NCI-H2171 treated with DMSO at 0.1 percent for 48 hours (cell line): Measurements from ENCODE around the gene TSHZ3.

Experiments
- DNase-seq: peaks from one replicate; lab custom pipeline; 2025; lab: John Stamatoyannopoulos, UW

Gene TSHZ3

DNA sequence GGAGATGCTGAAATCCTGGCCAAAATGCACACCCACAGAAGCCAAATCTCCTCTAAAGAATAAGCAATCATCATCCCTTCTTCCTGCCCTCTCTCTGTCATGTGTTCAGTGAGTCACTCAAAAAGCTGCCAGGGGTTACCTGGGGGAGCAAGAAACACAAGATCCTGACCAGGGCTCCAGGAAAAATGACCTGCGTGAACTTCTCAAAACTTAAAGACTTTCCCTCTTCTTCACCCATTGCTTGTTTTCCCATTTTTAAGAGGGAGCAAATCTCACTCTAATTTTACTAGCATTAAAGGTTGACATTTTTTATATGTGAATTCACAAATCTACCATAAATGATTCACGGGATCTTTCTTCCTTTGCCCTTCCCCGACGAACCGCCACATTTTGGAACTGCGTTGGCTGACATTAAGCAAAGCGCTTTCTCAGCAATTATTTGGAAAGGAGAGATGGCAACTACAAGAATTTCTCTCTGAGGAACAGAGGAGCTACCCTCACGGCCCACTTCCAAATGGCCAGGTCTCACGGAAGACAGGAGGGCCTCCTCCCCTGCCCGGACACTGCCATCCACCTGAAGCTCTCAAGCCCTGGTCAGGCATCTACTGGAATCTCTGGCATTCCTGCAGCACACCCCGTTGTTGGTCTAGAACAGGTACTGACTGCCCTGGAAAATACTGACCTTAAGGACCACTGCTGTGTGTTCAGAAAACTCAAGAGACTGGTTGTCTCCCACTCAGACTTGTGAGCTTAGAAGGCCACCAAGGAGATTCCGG lies 14.2 kb downstream of the TSHZ3 start:
- no peak for DNase-seq

DNA sequence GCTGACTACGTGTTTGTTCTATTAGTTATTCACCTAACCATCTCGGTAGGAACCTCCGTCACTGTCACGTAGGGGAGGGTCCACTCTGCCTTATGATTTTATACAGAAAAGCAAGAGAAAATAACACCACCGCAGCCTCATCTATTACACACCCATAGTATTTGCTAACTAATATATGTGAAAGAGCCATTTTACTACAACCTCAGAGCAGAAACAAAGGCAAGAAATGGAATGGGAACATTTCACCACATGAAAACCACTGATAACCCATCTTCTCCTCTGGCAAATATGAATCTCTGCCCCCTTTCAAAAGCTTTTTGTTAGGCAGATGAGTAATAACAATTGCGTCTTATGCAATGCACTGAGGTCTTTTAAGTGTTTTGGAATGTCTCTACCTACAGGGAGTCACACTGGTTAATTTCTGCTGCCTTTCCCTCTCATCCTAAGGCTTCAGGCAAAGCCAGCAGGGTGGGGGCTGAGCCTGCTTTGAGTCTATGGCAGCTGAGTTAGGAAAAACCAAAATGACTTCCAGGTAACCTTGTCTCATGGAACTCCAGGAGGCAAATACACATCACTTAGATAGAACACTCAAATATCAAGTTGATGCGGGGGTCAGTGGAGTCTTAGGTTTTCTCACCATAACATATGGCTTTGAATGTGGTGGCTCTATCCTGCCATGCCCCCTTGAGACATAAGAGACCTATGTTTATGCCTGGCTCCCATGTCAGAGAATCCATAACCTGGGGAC lies 15.0 kb downstream of the TSHZ3 start:
- DNase-seq, result no peak

DNA sequence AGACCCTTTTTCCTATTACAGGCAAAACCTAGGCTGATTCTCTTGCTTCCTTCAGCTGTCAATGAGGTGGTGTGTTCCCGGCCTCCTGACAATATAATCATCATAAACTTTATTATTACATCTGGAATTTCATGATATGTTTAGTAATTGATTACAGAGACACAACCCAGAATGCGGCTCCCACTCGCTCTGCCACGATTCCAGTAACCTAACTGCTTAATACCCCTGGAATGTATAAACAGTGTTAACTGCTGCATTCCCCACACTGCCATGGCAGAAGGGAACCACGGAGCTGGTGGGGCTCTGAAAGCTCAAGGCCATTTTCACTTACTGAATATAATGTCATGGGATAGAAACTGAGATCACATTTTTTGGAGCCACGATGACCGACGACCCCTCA lies 17.1 kb downstream of the TSHZ3 start:
- DNase-seq, result no peak

DNA sequence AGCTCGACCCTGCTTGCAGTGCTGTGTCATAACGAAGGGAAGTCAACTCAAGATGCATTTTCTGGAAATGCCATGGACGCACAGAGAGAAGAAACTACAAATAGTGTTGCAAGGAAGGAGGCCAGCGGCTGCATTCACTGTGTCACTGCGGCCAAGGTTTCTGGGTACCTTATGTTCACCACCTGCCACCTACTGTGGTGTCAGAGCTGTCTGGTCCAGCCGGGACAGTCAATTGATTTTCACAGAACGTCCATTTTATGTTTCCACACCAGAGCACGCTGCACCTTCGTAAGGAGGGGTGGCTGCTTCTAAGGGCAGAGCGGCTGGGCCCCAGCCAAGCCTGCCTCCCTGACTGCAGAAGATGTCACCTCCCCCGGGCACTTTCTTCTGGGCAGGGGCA lies 17.7 kb downstream of the TSHZ3 start:
- DNase-seq, result no peak

DNA sequence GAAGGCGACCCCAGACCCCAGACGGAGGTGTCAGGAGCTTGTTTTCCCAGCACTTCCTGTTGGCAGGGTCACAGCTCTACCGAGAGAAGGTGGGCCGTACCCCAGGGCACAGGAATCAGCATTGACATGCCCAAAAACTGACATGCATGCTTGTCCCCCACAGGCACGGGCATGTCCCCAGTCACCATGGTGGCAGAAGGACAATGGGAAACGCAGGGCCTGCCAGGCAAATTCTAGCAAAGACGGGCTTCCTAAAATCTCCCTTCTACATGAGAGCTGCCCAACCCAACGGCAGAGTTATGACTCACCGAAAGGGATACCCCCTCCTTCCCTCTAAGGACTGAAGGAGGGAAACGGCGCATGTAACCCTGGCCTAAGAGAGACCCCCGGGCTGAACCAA lies 18.5 kb downstream of the TSHZ3 start:
- no peak for DNase-seq

DNA sequence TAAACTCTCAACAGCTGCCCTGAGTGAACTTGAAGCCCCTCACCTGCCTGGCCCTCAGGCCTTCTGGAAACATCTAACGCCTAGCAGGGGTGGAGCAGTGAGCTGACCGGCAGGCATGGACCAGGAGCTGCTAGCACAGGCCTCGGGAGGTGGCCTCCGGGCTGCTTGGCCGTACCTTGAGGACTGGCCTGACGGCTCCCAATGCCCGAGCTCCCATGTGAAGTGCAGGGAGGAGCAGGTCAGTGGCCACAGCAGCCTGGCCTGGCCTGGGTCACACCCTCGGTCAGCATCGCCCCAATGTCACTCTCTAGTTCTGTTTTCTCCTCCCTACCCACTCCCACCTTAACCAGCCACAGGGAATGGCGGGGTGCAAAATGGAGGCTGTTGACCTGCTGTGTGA lies 19.0 kb downstream of the TSHZ3 start:
- DNase-seq, result no peak

DNA sequence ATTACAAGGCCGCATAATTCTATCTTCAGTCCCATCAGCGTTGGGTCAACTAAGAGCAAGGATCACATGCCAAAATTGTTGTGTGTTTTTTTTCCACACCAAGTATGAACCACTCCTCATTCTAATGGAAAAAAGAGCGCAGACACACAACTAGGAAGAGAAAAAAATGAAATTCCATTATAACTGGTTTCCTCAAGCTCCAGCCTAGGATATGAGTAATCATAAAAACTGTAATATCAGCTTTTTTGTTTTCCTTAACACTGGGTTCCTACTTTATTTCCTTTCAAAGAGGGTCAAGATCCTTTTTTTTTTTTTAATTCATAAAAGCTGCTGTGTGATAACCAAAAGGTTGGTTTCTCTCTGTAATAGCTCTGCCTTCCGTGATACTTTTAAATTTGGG lies 19.4 kb downstream of the TSHZ3 start:
- DNase-seq, result no peak

DNA sequence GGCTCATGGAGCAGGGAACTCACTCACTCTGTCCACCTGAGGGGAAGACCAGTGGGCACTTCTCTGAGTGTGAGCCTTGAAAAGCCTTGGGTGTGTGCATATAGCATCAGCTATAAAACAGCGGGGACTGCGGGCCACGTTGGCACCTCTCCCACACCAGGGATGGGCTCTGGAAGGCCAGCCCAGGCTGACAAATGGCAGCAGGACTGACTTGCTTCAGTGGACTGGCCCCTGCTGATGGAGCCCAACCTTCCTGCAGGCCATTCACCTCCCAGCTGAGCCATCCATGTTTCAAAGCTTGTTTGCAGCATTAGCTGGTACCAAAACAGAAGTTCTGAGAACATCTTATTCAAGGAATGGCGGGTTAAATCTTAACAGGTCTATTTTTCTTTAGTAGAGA lies 21.0 kb downstream of the TSHZ3 start:
- no peak for DNase-seq

DNA sequence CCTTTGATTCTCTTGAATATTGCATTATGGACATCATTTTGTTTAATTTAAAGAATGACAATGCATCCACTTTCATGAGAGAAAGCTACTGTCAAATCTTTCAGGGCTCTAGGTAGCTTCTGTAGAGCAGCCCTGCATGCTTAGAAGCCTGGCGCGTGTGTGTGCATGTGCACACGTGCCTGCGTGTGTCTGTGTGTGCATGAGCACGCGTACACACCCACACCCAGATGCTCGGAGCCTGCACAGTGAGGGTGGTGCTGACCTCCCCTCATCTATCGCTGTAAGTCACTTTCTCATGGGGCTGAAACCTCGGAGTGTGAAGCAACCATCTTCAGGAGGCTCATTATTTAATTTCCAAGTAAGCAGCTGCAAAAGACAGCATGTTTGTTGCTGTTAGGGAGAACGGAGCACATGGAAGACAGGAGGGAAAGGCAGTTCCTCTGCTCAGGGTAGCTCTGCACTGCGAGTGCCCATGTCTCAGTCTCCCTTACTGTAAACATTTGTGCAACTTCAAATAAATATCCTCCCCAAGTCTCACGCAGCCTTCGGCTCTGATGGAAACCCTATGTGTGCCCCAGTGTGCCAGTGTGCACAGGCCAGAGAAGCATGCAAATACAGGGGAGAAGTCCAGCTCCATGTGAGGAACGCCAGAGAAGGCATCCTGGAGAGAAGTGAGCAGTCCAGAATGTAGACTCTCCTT lies 22.8 kb downstream of the TSHZ3 start:
- DNase-seq, result no peak

DNA sequence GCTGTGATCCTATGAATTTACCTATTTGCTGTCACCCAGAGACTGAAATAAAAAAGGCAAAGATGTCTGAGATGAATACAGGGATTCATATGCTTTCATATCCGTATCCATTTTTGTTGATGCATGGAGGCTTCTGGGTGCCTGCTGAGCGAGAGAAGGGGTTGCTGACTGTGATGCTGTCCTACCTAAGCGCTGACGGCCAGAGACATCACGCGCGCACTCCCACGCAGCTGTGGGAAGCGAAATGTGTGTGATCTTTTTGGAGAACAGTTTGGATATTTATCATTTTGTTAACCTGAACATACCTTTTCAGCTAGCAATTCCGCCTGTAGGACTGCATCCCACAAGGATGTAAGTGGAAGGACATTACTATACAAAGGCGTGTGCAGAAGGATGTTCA lies 23.9 kb downstream of the TSHZ3 start:
- DNase-seq, result no peak

DNA sequence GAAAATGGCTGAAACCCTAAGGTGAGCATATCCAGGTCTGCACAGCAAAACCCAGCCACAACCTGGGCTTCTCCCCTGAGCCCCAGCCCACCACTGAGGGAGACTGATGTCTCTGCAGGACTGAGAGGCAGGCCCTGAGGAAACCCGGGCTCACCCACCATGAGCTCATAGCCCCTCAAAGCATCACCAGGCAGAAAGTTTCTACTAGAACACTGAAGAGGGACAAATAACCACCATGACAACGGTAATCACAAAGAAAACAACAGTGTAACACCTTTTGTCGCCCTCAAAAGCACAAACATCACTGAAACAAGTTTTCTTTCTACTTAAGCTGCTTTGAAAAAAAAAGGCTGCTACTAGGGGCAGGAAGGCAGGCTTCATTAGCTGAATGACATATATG lies 29.8 kb downstream of the TSHZ3 start:
- no peak for DNase-seq

DNA sequence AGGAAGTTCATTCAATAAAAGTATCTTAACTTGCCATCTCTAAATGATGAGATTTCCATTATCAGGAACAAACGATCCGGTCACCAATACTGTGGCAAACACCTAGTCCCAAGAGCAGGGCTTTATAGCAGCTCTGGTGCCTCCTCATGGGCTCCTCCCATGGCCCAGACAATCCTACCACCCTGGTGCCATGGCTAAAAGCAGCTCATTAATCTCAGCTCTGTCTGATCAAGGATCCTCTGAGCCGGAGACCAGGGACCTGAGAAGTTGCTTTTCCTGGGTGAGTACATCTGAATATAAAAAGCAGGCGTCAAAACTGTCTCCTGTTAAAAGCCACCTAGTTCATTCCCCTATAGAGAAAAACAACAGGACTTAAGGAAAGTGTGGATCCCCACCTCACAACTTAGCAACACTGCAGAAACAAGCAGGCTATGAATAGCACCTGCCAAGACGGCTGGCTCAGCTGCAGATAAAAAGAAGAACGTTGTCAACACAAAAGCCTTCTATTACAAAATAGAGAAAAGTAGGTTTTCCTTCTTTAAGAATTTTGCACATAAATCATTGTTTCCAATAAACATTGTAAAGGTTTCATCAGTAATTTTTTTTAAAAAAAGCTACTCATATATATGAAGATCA lies 30.3 kb downstream of the TSHZ3 start:
- no peak for DNase-seq

DNA sequence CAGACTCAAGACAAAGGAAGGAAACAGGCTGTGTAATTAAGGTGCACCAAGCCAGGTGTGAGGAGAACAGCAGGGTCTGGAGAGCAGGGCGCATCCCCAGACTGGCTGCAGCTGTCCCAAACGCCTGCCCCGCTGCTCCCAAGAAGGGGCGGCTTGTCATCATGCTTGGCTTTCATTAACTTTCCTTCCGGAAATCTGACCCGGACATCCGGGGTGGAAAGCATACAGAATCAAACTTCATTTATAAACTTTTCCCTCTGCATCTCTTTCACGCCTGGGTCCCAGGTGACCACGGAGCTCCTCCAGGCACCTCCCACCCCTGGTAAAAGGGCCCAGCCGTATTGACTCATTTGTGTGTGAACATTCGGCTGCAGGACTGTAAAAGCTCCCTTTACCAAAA lies 31.7 kb downstream of the TSHZ3 start:
- no peak for DNase-seq

DNA sequence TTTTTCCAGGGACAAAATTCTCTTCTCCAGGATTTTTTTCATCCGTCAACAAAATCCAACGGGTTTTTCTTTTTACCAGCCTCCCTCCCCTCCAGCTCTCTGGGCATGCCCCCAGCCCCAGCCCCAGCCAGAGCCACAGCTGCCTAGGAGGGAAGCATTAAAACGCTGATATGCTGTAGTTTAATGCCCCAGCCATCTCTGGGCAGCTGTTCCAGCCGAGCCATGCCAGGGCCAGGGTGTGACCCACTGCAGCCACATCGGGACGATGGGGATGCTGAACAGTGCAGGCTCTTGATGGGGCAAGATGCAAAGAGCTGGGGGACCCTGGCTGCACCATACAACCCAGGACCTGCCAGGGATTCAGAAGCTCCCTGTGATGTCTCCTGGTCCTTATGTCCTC lies 32.1 kb downstream of the TSHZ3 start:
- DNase-seq, result no peak

DNA sequence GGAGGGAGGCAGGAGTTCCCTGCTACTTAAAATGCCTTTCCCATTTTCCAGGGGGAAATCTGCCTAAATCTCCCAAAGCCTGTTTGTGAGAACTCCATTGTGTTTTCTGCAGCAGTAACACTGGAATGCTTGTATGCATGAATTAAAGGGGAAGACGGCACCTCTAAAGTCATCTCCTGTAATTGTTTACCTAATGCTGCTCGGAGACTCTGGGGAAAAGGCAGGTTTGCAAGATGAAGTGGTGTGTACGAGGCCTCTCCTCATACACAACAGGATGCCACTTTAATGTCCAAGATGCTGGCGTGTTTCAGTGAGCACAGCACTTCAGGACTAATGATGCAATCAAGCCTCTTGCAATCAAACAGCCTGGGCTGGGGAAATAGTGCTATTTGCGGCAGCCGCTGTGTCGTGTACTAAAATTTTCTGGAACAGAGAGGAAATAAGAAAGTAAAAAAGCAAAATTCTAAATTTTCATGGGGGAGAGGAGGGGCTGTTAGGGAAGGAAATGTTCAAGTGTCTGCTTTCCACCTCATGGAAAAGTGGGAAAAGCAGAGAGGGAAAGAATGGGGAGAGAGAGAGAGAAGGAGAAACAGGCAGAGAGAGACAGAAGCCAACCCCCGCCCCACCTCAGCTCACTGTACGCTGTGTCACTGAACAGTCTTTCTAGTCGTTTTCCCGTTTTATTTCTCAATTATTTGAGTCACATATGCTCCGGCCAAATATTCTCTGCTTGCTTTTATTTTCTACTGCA lies 32.9 kb downstream of the TSHZ3 start:
- DNase-seq, result no peak

DNA sequence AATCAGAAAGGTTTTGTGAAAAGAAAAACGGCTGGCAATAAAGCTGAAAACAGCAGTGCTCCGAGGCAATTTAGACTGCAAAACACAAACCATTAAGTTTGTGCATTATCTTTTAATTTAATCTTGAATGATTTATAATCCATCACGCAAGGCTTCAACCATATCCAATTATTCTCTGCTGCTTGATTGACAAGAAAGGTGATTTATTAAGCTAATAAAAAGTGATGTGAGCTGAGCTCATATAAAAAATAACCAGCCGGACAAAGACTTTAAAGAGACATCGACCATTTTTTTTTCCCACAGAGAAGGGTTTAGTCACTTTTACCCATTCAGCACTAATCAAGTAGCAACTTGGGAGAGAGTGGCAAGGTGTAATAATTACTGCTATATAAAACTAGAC lies 33.6 kb downstream of the TSHZ3 start:
- DNase-seq, result no peak

DNA sequence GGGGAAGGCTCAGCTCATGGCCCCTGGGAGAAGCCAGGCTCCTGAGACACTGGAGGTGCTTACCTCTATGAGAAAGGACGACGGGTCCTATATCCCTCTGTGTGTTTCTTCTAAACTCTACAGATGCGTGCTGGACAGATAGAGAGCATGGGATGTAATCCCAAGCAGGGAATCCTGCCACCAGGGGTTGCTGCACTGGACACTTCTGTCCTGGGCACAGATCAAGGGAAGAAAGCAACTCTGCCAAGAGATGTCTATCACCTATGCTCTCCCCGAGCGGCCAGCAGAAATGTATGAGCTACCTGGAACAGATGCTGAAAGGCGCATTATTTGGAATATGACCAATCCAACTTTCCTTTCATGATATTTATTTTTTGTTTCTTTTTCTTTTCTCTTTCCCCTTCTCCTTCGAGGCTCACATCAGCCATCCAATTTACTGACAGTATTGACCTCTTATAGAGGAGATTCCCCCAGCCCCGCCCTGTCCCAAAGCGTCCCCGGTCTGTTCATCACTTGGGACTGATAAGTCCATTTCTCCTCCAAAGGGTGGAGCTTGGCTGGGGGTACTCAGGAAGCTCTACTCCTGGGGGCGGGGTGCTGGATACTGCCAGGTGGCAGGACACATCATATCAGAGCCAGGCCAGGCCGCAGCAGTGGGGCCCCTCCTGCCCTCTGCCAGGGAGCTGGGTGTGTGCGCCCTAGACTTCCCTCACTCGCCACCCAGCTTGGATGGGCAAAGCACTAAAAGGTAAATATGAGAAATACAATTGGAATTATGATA lies 34.2 kb downstream of the TSHZ3 start:
- DNase-seq, result no peak

DNA sequence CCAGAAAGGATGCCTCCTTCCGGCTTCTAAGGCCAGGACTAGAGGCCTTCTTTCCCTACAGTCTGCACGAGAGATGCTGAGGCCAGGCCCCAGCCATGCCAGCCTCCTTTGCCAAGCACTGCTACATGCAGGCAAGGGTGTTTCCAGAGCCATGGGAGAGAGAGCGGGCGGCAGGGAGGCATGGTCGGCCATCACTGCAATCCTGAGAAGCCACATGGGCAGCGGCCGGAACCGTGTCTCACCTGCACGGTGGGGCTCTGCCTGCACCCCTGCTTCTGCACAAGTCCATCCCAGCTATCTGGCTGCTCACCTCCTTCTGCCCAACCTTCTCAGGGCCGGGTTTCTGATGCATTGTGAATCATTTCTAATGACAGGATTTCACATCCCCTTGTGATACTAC lies 35.1 kb downstream of the TSHZ3 start:
- no peak for DNase-seq

DNA sequence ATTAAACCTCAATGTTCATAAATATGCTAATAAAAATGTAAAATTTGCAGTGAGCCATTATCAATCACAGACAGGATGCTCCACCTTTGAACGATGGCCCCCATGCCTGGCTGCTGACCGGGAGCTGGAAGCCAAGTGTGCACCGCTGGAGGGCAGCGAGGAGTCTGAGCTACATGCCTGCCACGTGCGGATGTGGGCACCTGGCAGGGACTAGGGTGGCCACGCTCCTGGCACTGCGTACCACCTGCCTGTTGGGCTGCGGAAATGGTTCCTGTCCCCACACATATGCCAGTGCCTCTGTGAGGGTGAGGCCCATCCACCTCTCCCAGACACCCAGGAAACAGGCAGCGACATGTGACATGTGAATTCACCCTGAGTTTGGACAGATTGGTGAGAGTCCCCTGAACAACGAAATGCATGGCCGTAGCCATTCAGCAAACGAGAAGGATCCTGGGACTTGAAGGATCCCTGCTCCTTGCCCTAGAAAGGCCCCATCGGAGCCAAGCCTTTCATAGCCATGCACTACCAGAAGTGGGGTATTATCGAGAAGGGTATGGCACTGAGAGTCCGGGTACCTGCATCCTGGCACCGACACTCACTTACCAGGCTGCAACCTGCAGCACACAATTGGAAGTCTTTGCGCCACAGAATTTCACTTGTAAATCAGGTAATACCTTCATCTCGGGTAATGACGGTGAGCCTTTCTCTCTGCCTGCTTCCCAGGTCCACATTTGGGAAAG lies 35.8 kb downstream of the TSHZ3 start:
- no peak for DNase-seq

DNA sequence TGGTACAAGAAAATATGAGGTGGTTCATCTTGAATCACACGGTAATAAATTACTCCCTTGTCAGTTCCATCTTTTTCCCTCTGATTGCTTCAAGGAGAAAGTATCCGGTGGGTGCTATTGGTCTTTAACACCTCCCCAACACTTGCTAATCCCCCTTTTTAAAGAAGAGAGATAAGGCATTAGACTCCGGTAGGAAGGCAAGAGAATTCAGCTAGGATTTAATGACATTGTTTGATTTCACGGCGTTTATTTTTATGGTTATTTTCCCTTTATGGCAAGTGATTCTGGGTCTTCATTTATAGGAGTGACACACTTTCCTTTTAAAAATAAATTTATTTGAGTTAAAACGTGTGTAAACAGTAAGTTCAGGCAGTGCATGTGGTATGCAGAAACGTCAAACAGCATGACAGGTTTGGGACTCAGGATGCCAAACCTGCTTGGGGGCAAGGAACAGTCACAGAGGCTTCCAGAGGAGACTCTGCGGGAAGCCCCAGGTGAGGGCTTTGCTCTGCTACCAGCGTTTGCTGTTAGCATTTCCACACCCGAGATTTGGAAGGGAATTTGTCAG lies 36.5 kb downstream of the TSHZ3 start:
- no peak for DNase-seq
